H1 (cell line): ENCODE data around the gene TIMM10. TPM values are rescaled to one million over a fixed set of nuclear protein-coding genes. Genes with fewer than 3 reads are reported as not detected.

ENCODE experiments used
- EGR1 ChIP-seq: IDR thresholded peaks from 2 replicates; pipeline ENCODE4 v1.6.1; 2011; ENCODE audit warnings: low read depth, low read length, borderline replicate concordance
- EP300 ChIP-seq, 2 experiments: IDR thresholded peaks; 1 replicate in 1 of 2; 2 replicates in 1 of 2; pipeline ENCODE4 v1.6.1; 2011 to 2012; ENCODE audit warnings: low read depth in 2 of 2, low read length in 2 of 2, mild to moderate bottlenecking in 2 of 2, borderline replicate concordance in 1 of 2, inconsistent platforms in 1 of 2, moderate library complexity in 1 of 2
- GABPA ChIP-seq: IDR thresholded peaks from 2 replicates; pipeline ENCODE4 v1.6.1; 2011; ENCODE audit warnings: mild to moderate bottlenecking, low read length, moderate library complexity, borderline replicate concordance; ENCODE audit not compliant: insufficient read depth
- KDM1A ChIP-seq: fragments of 200-600, 300-600 bp; sonication (generic); IDR thresholded peaks from 2 replicates; pipeline ENCODE4 v1.7.1; 2016; ENCODE audit warnings: mild to moderate bottlenecking, low read length, borderline replicate concordance
- KDM5A ChIP-seq: fragments of 200-600 bp; IDR thresholded peaks from 2 replicates; pipeline ENCODE4 v1.7.1; 2012; ENCODE audit warnings: mild to moderate bottlenecking, low read length, inconsistent platforms, mixed read lengths
- MAFK ChIP-seq: IDR thresholded peaks from 2 replicates; pipeline ENCODE4 v1.6.1; 2012; ENCODE audit warnings: low read depth, mild to moderate bottlenecking, improper control_type of control experiment, low read length
- RBBP5 ChIP-seq: IDR thresholded peaks from 2 replicates; pipeline ENCODE4 v1.7.1; 2012; ENCODE audit warnings: low read depth, mild to moderate bottlenecking, inconsistent platforms, low read length, moderate library complexity, borderline replicate concordance
- polyA plus RNA-seq, 7 experiments: library from polyadenylated mRNA; depleted of rRNA in 3 of 7; stranded (reverse) in 5 of 7; unstranded in 2 of 7; fragments of >200 nt in 5 of 7; fragments of 200-250 nt in 2 of 7; gene quantifications; 1 replicate in 5 of 7; 2 replicates in 1 of 7; 4 replicates in 1 of 7; pipeline versions ENCODE4 v1.2.1 to v1.2.3, GENCODE V29; 2011 to 2013; ENCODE audit warnings: missing spikeins in 2 of 7, mixed read lengths in 2 of 7
- total RNA-seq: library from RNA; stranded (reverse); fragmentation: NEBNext Ultra II Directional; extraction: Animal tissue kit (Norgen Biotek cat#: 25700); gene quantifications from 2 replicates; pipeline ENCODE4 v1.2.1, GENCODE V29; 2021

The TIMM10 gene
- total and polyA plus RNA-seq, 2 of the 8 experiments (the other 6 are each of a cell fraction or from before 2014, with no cell fraction given) = 117 to 227 TPM

- no peak for TF ChIP-seq EP300 (IDR thresholded peaks at IDR 0.05; ENCODE audit: borderline replicate concordance in 1 of 2, low read depth in 2 of 2, low read length in 2 of 2)
- no peak for TF ChIP-seq MAFK
- TF ChIP-seq KDM1A = no peak
- no peak for TF ChIP-seq RBBP5
- no peak for TF ChIP-seq GABPA
- no peak for TF ChIP-seq EGR1
- TF ChIP-seq KDM5A = no peak
These were observed 35.7 kb upstream of the TIMM10 start (continued) for GRCh38 chr11:57566005-57566904.
